Activated CD4-positive, alpha-beta T cell treated with anti-CD3 and anti-CD28 coated beads, Interleukin-2, amount 50 U/mL, for 48 hours (primary cell): ENCODE data around the gene OR10H2.
"Not testable (repeated sequence)": the region's sequence is repeated elsewhere in the genome, so short reads cannot be mapped to it uniquely, and the experiment has no call there.

ENCODE experiments used
- DNase-seq, 2 experiments: peaks; one replicate each; pipeline ENCODE4 v3.0.0-alpha.2; 2020

The OR10H2 gene, protein sequence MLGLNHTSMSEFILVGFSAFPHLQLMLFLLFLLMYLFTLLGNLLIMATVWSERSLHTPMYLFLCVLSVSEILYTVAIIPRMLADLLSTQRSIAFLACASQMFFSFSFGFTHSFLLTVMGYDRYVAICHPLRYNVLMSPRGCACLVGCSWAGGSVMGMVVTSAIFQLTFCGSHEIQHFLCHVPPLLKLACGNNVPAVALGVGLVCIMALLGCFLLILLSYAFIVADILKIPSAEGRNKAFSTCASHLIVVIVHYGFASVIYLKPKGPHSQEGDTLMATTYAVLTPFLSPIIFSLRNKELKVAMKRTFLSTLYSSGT

DNA sequence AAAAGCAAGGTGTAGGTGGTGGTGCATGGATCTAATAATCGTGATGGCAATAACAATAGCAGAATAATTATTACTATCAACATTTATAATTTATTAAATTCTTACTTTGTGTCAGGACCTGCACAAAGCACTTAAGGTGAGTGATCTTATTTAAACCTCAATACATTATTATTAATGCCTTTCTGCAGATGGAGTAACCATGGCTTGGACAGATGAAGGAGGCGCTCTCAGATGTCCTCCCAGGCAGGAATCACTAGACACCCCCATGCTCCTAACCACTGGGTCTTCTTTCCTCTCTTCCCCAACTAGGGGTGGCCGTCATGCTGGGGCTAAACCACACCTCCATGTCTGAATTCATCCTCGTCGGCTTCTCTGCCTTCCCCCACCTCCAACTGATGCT is at the start of gene OR10H2:
OR10H2 (plus strand) TSS at position 301 of the 400 bp plus-strand sequence; CDS start at position 321, 20 bp downstream.
- DNase-seq = no peak

DNA sequence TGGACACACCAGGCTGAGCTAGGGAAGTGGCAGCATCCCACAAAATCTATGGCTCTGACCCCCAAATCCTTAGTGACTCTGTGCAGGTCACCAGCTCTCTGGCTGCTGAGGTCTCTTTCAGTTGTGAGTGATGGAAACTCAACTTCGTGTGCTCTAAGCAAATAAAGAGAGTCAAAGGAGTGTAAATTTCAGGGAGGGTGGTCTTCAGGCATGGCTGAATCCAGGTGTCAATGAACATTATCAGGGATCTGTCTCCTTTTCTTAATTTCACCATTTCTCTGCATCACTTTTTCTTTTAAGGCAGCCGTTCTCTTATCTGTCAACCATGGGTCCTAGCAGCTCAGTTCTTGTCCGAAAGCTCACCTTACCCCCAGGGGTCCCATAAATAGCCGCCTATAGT is 48.7 kb upstream of the OR10H2 start:
- DNase-seq = no peak

GRCh38 chr19:15679865-15680264 is 48.0 kb upstream of the OR10H2 start:
- DNase-seq = not testable (repeated sequence)

GRCh38 chr19:15680478-15681322 is 47.1 kb upstream of the OR10H2 start:
- DNase-seq = no peak

DNA sequence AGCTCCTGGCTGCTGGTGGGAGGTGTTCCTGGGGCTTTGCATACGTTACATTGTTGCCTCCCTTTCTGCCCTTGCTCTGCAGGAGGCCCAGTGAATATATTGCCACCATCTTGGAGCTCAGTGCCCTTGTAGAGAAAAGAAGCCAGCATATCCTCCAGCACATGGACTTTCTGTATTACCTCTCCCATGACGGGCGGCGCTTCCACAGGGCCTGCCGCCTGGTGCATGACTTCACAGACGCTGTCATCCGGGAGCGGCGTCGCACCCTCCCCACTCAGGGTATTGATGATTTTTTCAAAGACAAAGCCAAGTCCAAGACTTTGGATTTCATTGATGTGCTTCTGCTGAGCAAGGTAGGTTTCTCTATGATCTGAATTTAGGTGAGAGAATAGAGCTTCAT is 44.4 kb upstream of the OR10H2 start:
- DNase-seq = no peak

GRCh38 chr19:15684828-15685227 is 43.0 kb upstream of the OR10H2 start:
- no peak for DNase-seq

DNA sequence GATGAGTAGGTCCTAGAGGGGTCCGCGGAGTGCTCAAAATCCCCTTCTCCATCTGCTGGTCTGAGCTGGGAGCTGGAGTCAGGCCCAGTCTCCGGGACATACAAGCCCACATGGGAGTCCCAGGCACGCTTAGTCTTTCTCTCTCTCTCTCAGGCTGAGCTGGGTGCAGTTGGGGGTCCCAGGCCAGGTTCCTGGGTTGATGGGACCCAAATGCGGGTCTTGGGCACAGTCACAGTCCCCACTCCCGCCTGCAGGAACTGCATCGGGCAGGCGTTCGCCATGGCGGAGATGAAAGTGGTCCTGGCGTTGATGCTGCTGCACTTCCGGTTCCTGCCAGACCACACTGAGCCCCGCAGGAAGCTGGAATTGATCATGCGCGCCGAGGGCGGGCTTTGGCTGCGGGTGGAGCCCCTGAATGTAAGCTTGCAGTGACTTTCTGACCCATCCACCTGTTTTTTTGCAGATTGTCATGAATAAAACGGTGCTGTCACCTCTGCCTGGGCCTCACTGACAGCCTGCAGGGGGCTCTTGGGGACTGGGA is 31.1 kb upstream of the OR10H2 start:
- DNase-seq = no peak

GRCh38 chr19:15701757-15702533 is 25.9 kb upstream of the OR10H2 start:
- DNase-seq = no peak

DNA sequence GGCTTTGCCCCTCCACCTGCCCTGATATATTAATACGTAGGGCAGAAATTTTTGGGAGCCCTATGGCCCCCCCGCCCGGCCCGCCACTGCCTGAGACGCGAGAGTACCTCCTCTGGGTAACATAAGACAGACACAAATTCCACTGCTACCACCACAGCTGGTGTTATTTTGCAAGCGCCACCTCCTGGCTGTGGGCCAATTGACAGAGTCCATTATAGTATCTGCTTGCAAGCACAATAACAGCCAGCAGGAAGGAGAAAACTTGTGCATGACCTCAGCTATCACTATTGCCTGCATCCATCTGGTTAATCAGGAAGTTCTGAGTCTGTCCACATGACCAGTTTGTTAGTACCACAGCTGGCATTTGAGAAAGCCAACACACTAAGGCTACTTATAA is 25.3 kb upstream of the OR10H2 start:
- peak; percentile 19 to 21 for DNase-seq

DNA sequence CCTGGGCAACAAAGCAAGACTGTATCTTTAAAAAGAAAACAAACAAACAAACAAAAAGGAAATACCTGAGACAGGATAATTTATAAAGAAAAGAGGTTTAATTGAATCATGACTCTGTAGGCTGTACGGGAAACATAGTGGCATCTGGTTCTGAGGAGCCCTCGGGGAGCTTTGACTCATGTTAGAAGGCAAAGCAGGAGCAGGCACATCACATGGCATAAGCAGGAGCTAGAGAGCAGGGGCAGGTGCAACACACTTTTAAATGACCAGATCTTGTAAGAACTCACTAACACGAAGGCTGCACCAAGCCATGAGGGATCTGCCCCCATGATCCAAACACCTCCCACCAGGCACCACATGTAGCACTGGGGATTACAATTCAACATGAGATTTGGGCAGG is 13.2 kb upstream of the OR10H2 start:
- DNase-seq = no peak

DNA sequence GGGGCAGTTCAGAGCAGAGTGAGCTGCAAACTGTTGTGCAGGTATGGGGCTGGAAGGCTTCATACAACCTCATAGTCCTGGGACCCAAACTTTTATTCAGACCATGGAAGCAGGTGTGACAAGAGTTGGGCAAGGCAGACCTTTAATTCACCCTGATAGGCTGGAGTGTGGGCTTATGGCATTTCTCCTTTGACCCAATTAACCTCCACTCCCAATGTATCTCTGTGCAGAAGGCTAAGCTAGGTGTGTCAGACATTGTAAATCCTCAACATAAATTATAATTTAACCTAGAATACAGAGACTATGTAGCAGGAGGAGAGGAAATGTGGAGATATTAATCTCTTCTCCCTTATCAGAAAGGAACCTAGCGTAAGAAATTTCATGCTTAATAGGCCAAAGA is 12.2 kb upstream of the OR10H2 start:
- DNase-seq = no peak

DNA sequence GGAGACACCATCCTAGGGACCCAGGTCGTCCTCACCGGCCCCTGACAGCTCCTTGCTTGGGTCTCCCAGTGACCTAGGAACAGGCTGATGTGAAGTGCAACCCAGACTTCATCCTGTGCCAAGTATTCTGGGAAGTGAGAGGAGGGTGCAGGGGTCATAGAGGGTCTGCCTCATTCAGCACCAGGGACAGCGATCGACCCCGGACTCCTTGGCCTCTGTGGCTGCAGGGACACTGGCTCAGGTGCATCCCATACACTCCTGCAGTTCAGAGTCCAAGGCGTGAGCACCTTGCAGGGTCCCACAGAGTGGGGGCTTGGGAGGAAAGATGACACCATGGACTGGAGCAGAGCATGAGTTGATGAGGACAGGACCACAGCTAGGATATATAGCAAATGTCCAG is 10.0 kb upstream of the OR10H2 start:
- no peak for DNase-seq

DNA sequence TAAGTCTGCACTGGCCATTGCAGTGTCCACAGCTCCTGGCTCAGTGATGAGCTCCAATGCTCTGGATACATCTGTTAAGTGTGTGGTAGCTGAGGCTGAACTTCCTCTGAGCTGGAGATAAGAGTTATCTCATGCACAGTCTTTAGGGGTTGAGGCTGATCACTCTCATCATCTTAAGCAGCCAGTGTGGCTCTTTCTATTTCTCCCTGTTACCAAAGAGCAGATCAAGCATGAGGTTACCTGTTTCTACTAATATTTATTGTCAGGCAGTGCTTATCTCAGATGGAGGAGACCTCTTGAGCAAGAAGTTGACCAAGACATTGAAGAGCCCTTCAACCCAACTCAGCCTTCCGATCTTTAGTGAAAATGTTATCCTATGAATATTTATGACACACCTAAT is 6.6 kb upstream of the OR10H2 start:
- no peak for DNase-seq

GRCh38 chr19:15722956-15723355 is 4.9 kb upstream of the OR10H2 start:
- DNase-seq = no peak

- no peak for DNase-seq
Observed at GRCh38 chr19:15730538-15730937, 2.7 kb downstream of the OR10H2 start.

GRCh38 chr19:15732388-15732787 is 4.6 kb downstream of the OR10H2 start:
- no peak for DNase-seq

GRCh38 chr19:15733895-15734294 is 6.1 kb downstream of the OR10H2 start:
- DNase-seq = no peak

DNA sequence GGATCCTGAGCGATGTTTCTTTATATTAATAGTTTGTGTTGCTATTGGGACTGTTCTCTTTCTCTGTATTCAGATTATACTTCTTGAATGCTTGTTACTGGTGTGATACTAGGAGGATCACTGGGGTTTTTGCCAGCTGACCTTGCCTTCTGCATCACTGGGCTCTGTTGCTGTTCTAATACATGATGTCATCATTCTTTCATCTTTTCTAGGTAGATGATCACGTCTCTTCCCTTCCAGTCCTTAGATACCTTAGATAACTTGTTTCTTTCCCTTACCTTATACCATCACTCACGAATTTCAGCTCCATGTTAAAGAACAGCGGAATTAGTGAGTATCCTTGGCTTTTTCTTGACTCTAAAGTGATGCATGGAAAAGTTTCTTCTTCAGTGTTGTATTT is 9.9 kb downstream of the OR10H2 start, which contains the start of gene OR10H3:
OR10H3 (plus strand) TSS at position 264 of the 400 bp plus-strand sequence. CDS start 3,408 bp downstream, outside the sequence.
- DNase-seq = no peak

DNA sequence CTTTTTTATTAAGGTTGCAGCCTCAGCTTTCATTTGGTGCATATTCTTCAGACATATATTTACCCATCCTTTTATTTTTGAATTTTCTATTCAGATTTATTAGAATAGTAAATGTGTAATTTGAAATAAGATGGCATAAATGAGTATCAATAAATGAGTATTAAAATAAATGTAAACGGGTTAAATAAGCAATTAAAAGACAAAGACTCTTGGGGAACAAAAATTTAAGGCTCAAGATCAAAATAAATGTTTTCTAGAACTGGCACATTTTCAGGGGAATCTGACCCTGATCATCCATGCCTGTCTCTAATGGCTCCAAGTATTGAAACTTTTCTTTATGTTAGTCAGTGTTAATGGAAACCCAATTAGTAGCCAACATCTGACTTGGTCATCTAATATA is 13.0 kb downstream of the OR10H2 start:
- no peak for DNase-seq

DNA sequence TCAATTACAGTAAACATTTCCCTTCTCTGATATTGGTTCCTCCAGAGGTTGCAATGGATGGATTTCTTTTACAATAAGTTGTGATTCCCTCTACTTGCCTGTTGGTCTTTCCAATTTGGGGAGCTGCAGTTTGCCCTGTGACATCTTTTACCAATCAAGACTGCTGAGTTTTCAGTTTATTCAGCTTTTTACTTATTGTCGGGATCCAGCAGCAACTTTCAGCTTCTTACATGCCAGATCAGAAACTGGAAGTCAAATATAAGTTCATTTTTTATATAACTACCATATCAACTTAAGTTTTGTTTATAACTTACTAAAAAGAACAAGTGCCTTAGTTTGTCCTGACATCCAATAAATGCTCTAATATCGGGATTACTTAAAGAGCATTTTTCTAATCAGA is 20.4 kb downstream of the OR10H2 start:
- DNase-seq = no peak

- DNase-seq = no peak
Observed at GRCh38 chr19:15758379-15758778, 30.6 kb downstream of the OR10H2 start.

GRCh38 chr19:15759962-15760565 is 32.2 kb downstream of the OR10H2 start:
- DNase-seq = peak in 1 of 2 experiments; percentile 8

DNA sequence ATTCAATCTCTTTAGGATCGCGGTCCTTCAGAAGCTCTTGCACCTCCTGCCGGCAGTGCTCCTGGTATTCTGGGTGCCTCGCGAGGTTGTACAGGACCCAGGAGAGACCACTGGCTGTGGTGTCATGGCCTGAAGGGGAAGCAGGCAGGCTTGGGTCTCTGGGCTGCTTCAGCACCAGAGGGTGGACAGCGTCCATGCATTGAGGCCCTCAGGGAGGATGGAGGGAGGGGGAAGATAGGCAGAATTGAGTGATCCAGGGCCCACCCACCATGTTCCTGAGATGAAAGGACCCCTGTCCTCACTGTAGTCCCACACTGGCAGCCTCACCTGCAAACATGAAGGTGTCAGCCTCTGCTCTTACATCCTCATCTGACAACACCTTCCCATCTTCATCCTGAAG is 41.8 kb downstream of the OR10H2 start:
- DNase-seq = no peak
